LNCaP clone FGC (cell line): ENCODE results near the gene ANG.

Experiments
- DNase-seq: peaks from one replicate; pipeline ENCODE4 v3.0.0-alpha.2; 2011; ENCODE audit warnings: low read depth
- H3K4me3 ChIP-seq: 2 replicates; pipeline ENCODE4 v1.5.1; 2011; ENCODE audit warnings: mild to moderate bottlenecking, low read depth, low read length, control low read depth
- CTCF ChIP-seq: IDR thresholded peaks from 2 replicates; pipeline ENCODE4 v1.5.1; 2012; ENCODE audit warnings: mild to moderate bottlenecking; ENCODE audit not compliant: control insufficient read depth, insufficient read depth; ENCODE audit errors: extremely low read depth

Gene ANG

GRCh38 chr14:20742132-20742531 is 53.6 kb downstream of the ANG start:
- TF ChIP-seq CTCF = no peak
- H3K4me3 ChIP-seq = no peak overlapping the region
- DNase-seq = no peak

- TF ChIP-seq CTCF = no peak
These were observed 55.0 kb downstream of the ANG start for GRCh38 chr14:20743556-20743955.

More at GRCh38 chr14:20743556-20743955, 55.0 kb downstream of the ANG start:
- no peak overlapping the region for H3K4me3 ChIP-seq
- peak; percentile 52 for DNase-seq
